Neutrophil (primary cell): ENCODE results near the gene TRABD2B.

ENCODE experiments used
- H3K27ac ChIP-seq: fragments of 200-600 bp; sonication (generic); 2 replicates; pipeline ENCODE4 v1.5.1; 2016; ENCODE audit warnings: mild to moderate bottlenecking, moderate library complexity
- H3K27me3 ChIP-seq: fragments of 200-600 bp; sonication (generic); 2 replicates; pipeline ENCODE4 v1.6.0; 2016; ENCODE audit warnings: mild to moderate bottlenecking
- H3K36me3 ChIP-seq: fragments of 200-600 bp; sonication (generic); 2 replicates; pipeline ENCODE4 v1.5.1; 2017
- H3K4me1 ChIP-seq, 2 experiments: fragments of 200-600 bp in 1 of 2; sonication (generic) in 1 of 2; 1 replicate in 1 of 2; 2 replicates in 1 of 2; pipeline versions ENCODE4 v1.5.1 to v1.6.1; 2013 to 2016; ENCODE audit warnings: low read depth in 1 of 2, low read length in 1 of 2, mild to moderate bottlenecking in 1 of 2, moderate library complexity in 1 of 2; ENCODE audit not compliant: control insufficient read depth in 1 of 2, insufficient read depth in 1 of 2
- H3K4me3 ChIP-seq, 2 experiments: fragments of 200-600 bp in 1 of 2; sonication (generic) in 1 of 2; 1 replicate in 1 of 2; 2 replicates in 1 of 2; pipeline ENCODE4 v1.5.1; 2013 to 2016; ENCODE audit warnings: low read depth in 1 of 2, low read length in 1 of 2, mild to moderate bottlenecking in 1 of 2, moderate library complexity in 1 of 2
- H3K9me3 ChIP-seq: fragments of 200-600 bp; sonication (generic); 2 replicates; pipeline ENCODE4 v1.5.1; 2016
- TF ChIP-seq, protein P1 (sequence below): fragments of 200-600 bp; sonication (generic); IDR thresholded peaks from 2 replicates; pipeline ENCODE4 v1.5.1; 2016; ENCODE audit warnings: antibody characterized with exemption

Gene TRABD2B

GRCh38 chr1:47924270-47925048 lies 72.7 kb downstream of the TRABD2B start:
- Histone ChIP-seq H3K36me3 (no peaks in the 10 kb centered on the region), H3K9me3 (no peaks in the 10 kb centered on the region), H3K27ac (no peak overlapping the region), H3K4me1 (no peaks in the 10 kb centered on the region), H3K4me3 (no peak overlapping the region), H3K27me3 (peaks cover 72% of the 10 kb centered on the region)
- TF ChIP-seq, protein P1, sequence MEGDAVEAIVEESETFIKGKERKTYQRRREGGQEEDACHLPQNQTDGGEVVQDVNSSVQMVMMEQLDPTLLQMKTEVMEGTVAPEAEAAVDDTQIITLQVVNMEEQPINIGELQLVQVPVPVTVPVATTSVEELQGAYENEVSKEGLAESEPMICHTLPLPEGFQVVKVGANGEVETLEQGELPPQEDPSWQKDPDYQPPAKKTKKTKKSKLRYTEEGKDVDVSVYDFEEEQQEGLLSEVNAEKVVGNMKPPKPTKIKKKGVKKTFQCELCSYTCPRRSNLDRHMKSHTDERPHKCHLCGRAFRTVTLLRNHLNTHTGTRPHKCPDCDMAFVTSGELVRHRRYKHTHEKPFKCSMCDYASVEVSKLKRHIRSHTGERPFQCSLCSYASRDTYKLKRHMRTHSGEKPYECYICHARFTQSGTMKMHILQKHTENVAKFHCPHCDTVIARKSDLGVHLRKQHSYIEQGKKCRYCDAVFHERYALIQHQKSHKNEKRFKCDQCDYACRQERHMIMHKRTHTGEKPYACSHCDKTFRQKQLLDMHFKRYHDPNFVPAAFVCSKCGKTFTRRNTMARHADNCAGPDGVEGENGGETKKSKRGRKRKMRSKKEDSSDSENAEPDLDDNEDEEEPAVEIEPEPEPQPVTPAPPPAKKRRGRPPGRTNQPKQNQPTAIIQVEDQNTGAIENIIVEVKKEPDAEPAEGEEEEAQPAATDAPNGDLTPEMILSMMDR: no peak

- no peaks in the 10 kb centered on the region for H3K4me1 ChIP-seq
- H3K27me3 ChIP-seq: peaks cover 76% of the 10 kb centered on the region
- H3K9me3 ChIP-seq: no peaks in the 10 kb centered on the region
- TF ChIP-seq, protein P1: no peak
- H3K4me3 ChIP-seq: no peak overlapping the region
- no peak overlapping the region for H3K27ac ChIP-seq
- no peaks in the 10 kb centered on the region for H3K36me3 ChIP-seq
Observed at GRCh38 chr1:47921935-47922415, 75.2 kb downstream of the TRABD2B start.

DNA sequence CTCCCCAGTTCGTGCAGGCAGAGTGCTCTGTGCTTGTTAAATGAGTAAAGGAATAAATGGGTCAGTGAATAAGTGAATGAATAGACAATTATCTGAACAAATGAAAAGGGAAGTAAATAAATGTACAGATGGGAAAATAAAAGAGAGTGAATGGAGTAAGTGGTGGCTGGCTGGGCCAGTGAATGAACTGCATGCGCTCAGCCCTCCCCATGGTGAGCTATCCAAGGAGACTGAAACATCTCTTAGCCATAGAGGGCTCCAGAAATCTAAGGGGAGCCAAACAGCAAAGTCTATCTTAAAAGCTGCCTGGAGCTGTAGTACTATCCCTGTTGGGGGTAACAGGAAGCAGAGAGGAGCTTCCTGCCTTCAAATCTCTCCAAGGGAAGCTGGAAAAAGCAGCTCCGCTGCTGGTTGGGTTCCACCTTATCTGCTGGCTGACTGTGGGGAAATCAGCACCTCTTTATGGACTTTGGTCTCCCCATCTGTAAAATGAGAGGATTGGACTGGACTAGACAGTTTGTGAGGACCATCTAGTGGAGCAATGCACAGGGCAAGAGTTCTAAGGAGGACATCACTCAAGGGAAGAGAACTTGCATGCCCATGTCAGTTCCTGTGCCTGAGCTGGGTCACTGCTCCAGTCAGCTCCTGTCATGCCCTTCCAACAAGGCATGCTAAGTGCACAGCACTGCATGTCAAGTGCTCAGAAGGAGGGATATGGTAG lies 77.9 kb downstream of the TRABD2B start:
- TF ChIP-seq, protein P1: no peak
- H3K36me3 ChIP-seq: no peaks in the 10 kb centered on the region
- no peak overlapping the region for H3K27ac ChIP-seq
- H3K9me3 ChIP-seq: no peaks in the 10 kb centered on the region
- no peak overlapping the region for H3K4me3 ChIP-seq
- H3K4me1 ChIP-seq: no peaks in the 10 kb centered on the region
- H3K27me3 ChIP-seq: peaks cover 52% of the 10 kb centered on the region

- no peaks in the 10 kb centered on the region for H3K9me3 ChIP-seq
Observed at GRCh38 chr1:47918257-47918867, 78.8 kb downstream of the TRABD2B start.

GRCh38 chr1:47917687-47918086 lies 79.5 kb downstream of the TRABD2B start:
- TF ChIP-seq, protein P1: no peak
- Histone ChIP-seq H3K27ac (no peak overlapping the region), H3K36me3 (no peaks in the 10 kb centered on the region), H3K4me3 (no peak overlapping the region), H3K9me3 (no peaks in the 10 kb centered on the region), H3K4me1 (no peaks in the 10 kb centered on the region), H3K27me3 (peaks cover 36% of the 10 kb centered on the region)

More at GRCh38 chr1:47918257-47918867, 78.8 kb downstream of the TRABD2B start:
- Histone ChIP-seq H3K27ac (no peak overlapping the region), H3K4me3 (no peak overlapping the region), H3K4me1 (no peaks in the 10 kb centered on the region), H3K36me3 (no peaks in the 10 kb centered on the region), H3K27me3 (peaks cover 43% of the 10 kb centered on the region)
- TF ChIP-seq, protein P1: no peak
